Measurements from ENCODE around the gene SPON2. TPM values are rescaled to one million over a fixed set of nuclear protein-coding genes. Genes with fewer than 3 reads are reported as not detected.

The SPON2 gene
- total RNA-seq, 1 experiment from 2014 or later = 6.6 TPM

GRCh38 chr4:1218634-1219565 lies 46.5 kb upstream of the SPON2 start (continued):
- TF ChIP-seq AR (CRISPR knock-in tag; IDR thresholded peaks at IDR 0.05) (no peak), ZNF281 (CRISPR knock-in tag; IDR thresholded peaks at IDR 0.05) (no peak), MLX (CRISPR knock-in tag; IDR thresholded peaks at IDR 0.05) (no peak), MXD4 (CRISPR knock-in tag; IDR thresholded peaks at IDR 0.05; ENCODE audit: borderline replicate concordance) (no peak), SOX15 (CRISPR knock-in tag; IDR thresholded peaks at IDR 0.05) (no peak), GRHL2 (CRISPR knock-in tag; IDR thresholded peaks at IDR 0.05; ENCODE audit: insufficient replicate concordance, severe bottlenecking) (no peak), ZNF512 (CRISPR knock-in tag; IDR thresholded peaks at IDR 0.05; ENCODE audit: borderline replicate concordance) (no peak), EMX1 (CRISPR knock-in tag; IDR thresholded peaks at IDR 0.05) (no peak), ATF1 (CRISPR knock-in tag; IDR thresholded peaks at IDR 0.05) (no peak)

GRCh38 chr4:1217366-1217765 lies 45.0 kb upstream of the SPON2 start:
- H3K36me3 Mint-ChIP-seq = peaks cover 31% of the 10 kb centered on the region
- no peaks in the 10 kb centered on the region for H3K9me3 Mint-ChIP-seq
- 0 out of 2 replicates have a peak overlapping the region, but pooled peaks have one; percentile 42 for H3K27ac Mint-ChIP-seq
- DNase-seq (ENCODE audit: low spot score) (no peak), ATAC-seq (no peak)
- H3K27me3 Mint-ChIP-seq (ENCODE audit: low read depth) = no peaks in the 10 kb centered on the region
- no peak overlapping the region for H3K4me3 Mint-ChIP-seq
- H3K4me1 Mint-ChIP-seq = no peaks in the 10 kb centered on the region
- ChIA-PET POLR2A (no interaction called here), CTCF (interaction anchor here (0.8 to 1.8 kb wide), 3 partner anchors 45 to 101 kb away, joined by 3 to 5 read pairs (median 3); partner anchors contain the start of gene SPON2)
- TF ChIP-seq IRF1 (CRISPR knock-in tag; IDR thresholded peaks at IDR 0.05) = no peak
- no peak for TF ChIP-seq CREB1 (CRISPR knock-in tag; IDR thresholded peaks at IDR 0.05)
- no peak for TF ChIP-seq ETV6 (CRISPR knock-in tag; IDR thresholded peaks at IDR 0.05)
- TF ChIP-seq SMAD3 (CRISPR knock-in tag; IDR thresholded peaks at IDR 0.05; ENCODE audit: borderline replicate concordance) = no peak
- TF ChIP-seq GTF2I (CRISPR knock-in tag; conservative IDR thresholded peaks at IDR 0.05) = no peak
- no peak for TF ChIP-seq ATF6 (CRISPR knock-in tag; IDR thresholded peaks at IDR 0.05)
- TF ChIP-seq ZNF671 (CRISPR knock-in tag; IDR thresholded peaks at IDR 0.05) = no peak
- TF ChIP-seq NFE2L1 (CRISPR knock-in tag; IDR thresholded peaks at IDR 0.05) = no peak
- no peak for TF ChIP-seq PRDM15 (CRISPR knock-in tag; IDR thresholded peaks at IDR 0.05)
- TF ChIP-seq E2F4 (CRISPR knock-in tag; IDR thresholded peaks at IDR 0.05; ENCODE audit: borderline replicate concordance, low read depth) = no peak
